HepG2 (cell line): ENCODE results near the gene RAPSN. TPM values are rescaled to one million over a fixed set of nuclear protein-coding genes. Genes with fewer than 3 reads are reported as not detected.

Source experiments
- BHLHE40 ChIP-seq: IDR thresholded peaks from 2 replicates; pipeline ENCODE4 v1.6.1; 2011; ENCODE audit warnings: low read length, improper control_type of control experiment
- DNMT3B ChIP-seq: conservative IDR thresholded peaks from 2 replicates; pipeline ENCODE4 v1.6.1; 2016; ENCODE audit warnings: missing biosample characterization, control low read depth
- GABPB1 ChIP-seq: IDR thresholded peaks from 2 replicates; pipeline ENCODE4 v1.6.1; 2016; ENCODE audit warnings: mild to moderate bottlenecking, missing genetic modification reagents, moderate library complexity, missing compliant biosample characterization
- GZF1 ChIP-seq: sonication (generic); formaldehyde crosslinking; IDR thresholded peaks from 2 replicates; pipeline ENCODE4 v1.5.1; 2020; ENCODE audit warnings: mild to moderate bottlenecking, missing genetic modification reagents
- HHEX ChIP-seq: IDR thresholded peaks from 2 replicates; pipeline ENCODE4 v1.6.1; 2016; ENCODE audit warnings: control low read depth
- HNF4G ChIP-seq, 2 experiments: sonication (generic) in 1 of 2; formaldehyde crosslinking in 1 of 2; IDR thresholded peaks; 2 replicates each; pipeline versions ENCODE4 v1.4.0 to v1.6.1; 2011 to 2020; ENCODE audit warnings: borderline replicate concordance in 2 of 2, low read depth in 2 of 2, mild to moderate bottlenecking in 2 of 2, low read length in 1 of 2, missing genetic modification reagents in 1 of 2, moderate library complexity in 1 of 2
- MTA3 ChIP-seq: sonication (generic); formaldehyde crosslinking; IDR thresholded peaks from 2 replicates; pipeline ENCODE4 v1.4.0; 2020; ENCODE audit warnings: missing genetic modification reagents
- NCOA1 ChIP-seq: sonication (generic); formaldehyde crosslinking; IDR thresholded peaks from 2 replicates; pipeline ENCODE4 v1.9.0; 2021; ENCODE audit warnings: missing genetic modification reagents
- NFE2 ChIP-seq: sonication (generic); formaldehyde crosslinking; IDR thresholded peaks from 2 replicates; pipeline ENCODE4 v1.4.0; 2020; ENCODE audit warnings: missing genetic modification reagents
- PCBP1 ChIP-seq: fragments of 200-400 bp; formaldehyde crosslinking; IDR thresholded peaks from 2 replicates; pipeline ENCODE4 v1.6.1; 2017; ENCODE audit warnings: mild to moderate bottlenecking, low read depth, low read length, borderline replicate concordance
- PHF8 ChIP-seq: sonication (generic); formaldehyde crosslinking; IDR thresholded peaks from 2 replicates; pipeline ENCODE4 v1.5.0; 2020; ENCODE audit warnings: missing genetic modification reagents
- RFX3 ChIP-seq: IDR thresholded peaks from 2 replicates; pipeline ENCODE4 v1.6.1; 2016; ENCODE audit warnings: missing biosample characterization, missing genetic modification reagents
- SALL1 ChIP-seq: sonication (generic); formaldehyde crosslinking; IDR thresholded peaks from 2 replicates; pipeline ENCODE4 v1.8.0; 2022; ENCODE audit warnings: mild to moderate bottlenecking, missing genetic modification reagents
- ZNF607 ChIP-seq: sonication (generic); formaldehyde crosslinking; IDR thresholded peaks from 2 replicates; pipeline ENCODE4 v1.5.1; 2020; ENCODE audit warnings: missing genetic modification reagents, mild to moderate bottlenecking, borderline replicate concordance
- polyA plus RNA-seq, 8 experiments: library from polyadenylated mRNA; depleted of rRNA in 3 of 8; stranded (reverse) in 7 of 8; unstranded in 1 of 8; fragments of >200 nt; fragmentation: Illumina TruSeq in 4 of 8; extraction: Trizol in 4 of 8; gene quantifications; 2 replicates each; pipeline versions ENCODE4 v1.2.1 to v1.2.3, GENCODE V29; 2011 to 2016; ENCODE audit warnings: low read depth in 4 of 8, missing spikeins in 1 of 8, mixed read lengths in 1 of 8; ENCODE audit not compliant: insufficient read depth in 1 of 8
- total RNA-seq, 5 experiments: library from RNA; depleted of rRNA; stranded (reverse); fragments of >200 nt; fragmentation: Illumina TruSeq; extraction: Trizol; gene quantifications; 2 replicates each; pipeline ENCODE4 v1.2.3, GENCODE V29; 2016; ENCODE audit warnings: low read depth in 1 of 5
- TF ChIP-seq, protein P1 (sequence below): sonication (generic); formaldehyde crosslinking; IDR thresholded peaks from 2 replicates; pipeline ENCODE4 v1.4.0; 2020; ENCODE audit warnings: mild to moderate bottlenecking, missing genetic modification reagents
- TF ChIP-seq, protein P2 (sequence below): sonication (generic); formaldehyde crosslinking; IDR thresholded peaks from 2 replicates; pipeline ENCODE4 v1.4.0; 2020; ENCODE audit warnings: mild to moderate bottlenecking, missing genetic modification reagents
- TF ChIP-seq, protein P3 (sequence below): sonication (generic); formaldehyde crosslinking; IDR thresholded peaks from 2 replicates; pipeline ENCODE4 v1.5.0; 2020; ENCODE audit warnings: mild to moderate bottlenecking, missing genetic modification reagents
- TF ChIP-seq, protein P4 (sequence below): sonication (generic); formaldehyde crosslinking; IDR thresholded peaks from 2 replicates; pipeline ENCODE4 v1.5.1; 2020; ENCODE audit warnings: mild to moderate bottlenecking, missing genetic modification reagents, moderate library complexity

RAPSN gene
- total and polyA plus RNA-seq, 2 of the 13 experiments (the other 11 are each of a cell fraction or from before 2014, with no cell fraction given): 0.15 to 1.2 TPM

DNA sequence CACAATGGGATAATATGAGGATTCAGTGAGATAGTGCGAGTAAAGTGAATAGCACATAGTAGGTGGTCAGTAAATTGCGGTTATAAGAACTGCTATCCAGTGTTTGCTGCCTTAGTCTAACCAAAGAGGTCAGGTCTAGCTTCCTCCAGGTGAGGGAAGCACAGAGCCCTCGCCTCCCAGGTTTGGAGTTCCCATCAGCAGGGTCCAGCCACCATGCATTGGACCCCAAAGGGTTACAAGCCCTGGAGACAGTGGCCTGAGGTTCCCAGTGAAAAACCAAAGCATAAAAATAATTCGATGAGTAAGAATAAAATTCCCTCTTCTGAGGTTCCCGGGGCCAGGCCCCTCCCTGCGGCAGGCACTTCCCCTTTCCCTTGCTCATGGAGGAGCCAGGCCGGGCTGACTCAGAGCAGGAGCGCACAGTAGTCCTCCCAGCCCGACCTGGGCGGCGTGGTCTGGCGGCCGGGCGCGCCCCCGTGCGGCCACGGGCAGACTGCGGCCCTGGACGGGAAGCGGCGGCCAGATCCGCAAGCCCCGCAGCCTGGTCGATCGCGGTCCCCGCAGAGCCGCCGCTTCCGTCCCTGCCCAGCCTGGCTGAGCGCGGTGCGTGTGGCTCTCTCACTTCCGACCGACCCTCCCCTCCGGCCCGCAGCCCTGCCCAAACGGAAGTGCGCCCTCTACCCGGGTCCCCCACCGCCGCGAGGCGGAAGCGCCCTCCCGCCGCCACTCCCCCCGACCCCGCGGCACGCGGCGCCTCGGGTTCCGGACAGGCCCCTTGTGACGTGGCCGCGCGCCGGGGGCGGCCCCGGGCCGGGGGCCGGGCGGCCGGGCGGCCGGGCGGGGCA is 41.0 kb downstream of the RAPSN start, which contains the start of gene SLC39A13 (continued):
- TF ChIP-seq, protein P1, sequence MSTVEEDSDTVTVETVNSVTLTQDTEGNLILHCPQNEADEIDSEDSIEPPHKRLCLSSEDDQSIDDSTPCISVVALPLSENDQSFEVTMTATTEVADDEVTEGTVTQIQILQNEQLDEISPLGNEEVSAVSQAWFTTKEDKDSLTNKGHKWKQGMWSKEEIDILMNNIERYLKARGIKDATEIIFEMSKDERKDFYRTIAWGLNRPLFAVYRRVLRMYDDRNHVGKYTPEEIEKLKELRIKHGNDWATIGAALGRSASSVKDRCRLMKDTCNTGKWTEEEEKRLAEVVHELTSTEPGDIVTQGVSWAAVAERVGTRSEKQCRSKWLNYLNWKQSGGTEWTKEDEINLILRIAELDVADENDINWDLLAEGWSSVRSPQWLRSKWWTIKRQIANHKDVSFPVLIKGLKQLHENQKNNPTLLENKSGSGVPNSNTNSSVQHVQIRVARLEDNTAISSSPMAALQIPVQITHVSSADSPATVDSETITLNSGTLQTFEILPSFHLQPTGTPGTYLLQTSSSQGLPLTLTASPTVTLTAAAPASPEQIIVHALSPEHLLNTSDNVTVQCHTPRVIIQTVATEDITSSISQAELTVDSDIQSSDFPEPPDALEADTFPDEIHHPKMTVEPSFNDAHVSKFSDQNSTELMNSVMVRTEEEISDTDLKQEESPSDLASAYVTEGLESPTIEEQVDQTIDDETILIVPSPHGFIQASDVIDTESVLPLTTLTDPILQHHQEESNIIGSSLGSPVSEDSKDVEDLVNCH: 0 out of 2 replicates have a peak, but pooled peaks have one; percentile 29
- TF ChIP-seq BHLHE40 (no peak; the same call in 1 of the 2 replicates), PCBP1 (no peak), HNF4G (IDR thresholded peaks at IDR 0.05; ENCODE audit: borderline replicate concordance, low read depth, low read length) (no peak), HNF4G (CRISPR knock-in tag; IDR thresholded peaks at IDR 0.05; ENCODE audit: borderline replicate concordance, low read depth) (peak; percentile 19; the same call in 1 of the 2 replicates), NFE2 (no peak), DNMT3B (CRISPR knock-in tag) (0 out of 2 replicates have a peak, but pooled peaks have one; percentile 13), GZF1 (CRISPR knock-in tag) (no peak), MTA3 (CRISPR knock-in tag) (no peak), GABPB1 (CRISPR knock-in tag) (peak; percentile 94), ZNF607 (CRISPR knock-in tag) (peak; percentile 76; the same call in 1 of the 2 replicates), PHF8 (CRISPR knock-in tag) (peak; percentile 47; the same call in 1 of the 2 replicates), NCOA1 (CRISPR knock-in tag) (peak; percentile 47; the same call in 1 of the 2 replicates), RFX3 (CRISPR knock-in tag) (no peak), HHEX (CRISPR knock-in tag) (no peak), SALL1 (CRISPR knock-in tag) (peak; percentile 91)
- TF ChIP-seq, protein P2, sequence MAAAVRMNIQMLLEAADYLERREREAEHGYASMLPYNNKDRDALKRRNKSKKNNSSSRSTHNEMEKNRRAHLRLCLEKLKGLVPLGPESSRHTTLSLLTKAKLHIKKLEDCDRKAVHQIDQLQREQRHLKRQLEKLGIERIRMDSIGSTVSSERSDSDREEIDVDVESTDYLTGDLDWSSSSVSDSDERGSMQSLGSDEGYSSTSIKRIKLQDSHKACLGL (CRISPR knock-in tag): no peak
- TF ChIP-seq, protein P3, sequence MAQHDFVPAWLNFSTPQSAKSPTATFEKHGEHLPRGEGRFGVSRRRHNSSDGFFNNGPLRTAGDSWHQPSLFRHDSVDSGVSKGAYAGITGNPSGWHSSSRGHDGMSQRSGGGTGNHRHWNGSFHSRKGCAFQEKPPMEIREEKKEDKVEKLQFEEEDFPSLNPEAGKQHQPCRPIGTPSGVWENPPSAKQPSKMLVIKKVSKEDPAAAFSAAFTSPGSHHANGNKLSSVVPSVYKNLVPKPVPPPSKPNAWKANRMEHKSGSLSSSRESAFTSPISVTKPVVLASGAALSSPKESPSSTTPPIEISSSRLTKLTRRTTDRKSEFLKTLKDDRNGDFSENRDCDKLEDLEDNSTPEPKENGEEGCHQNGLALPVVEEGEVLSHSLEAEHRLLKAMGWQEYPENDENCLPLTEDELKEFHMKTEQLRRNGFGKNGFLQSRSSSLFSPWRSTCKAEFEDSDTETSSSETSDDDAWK (CRISPR knock-in tag): no peak
- TF ChIP-seq, protein P4, sequence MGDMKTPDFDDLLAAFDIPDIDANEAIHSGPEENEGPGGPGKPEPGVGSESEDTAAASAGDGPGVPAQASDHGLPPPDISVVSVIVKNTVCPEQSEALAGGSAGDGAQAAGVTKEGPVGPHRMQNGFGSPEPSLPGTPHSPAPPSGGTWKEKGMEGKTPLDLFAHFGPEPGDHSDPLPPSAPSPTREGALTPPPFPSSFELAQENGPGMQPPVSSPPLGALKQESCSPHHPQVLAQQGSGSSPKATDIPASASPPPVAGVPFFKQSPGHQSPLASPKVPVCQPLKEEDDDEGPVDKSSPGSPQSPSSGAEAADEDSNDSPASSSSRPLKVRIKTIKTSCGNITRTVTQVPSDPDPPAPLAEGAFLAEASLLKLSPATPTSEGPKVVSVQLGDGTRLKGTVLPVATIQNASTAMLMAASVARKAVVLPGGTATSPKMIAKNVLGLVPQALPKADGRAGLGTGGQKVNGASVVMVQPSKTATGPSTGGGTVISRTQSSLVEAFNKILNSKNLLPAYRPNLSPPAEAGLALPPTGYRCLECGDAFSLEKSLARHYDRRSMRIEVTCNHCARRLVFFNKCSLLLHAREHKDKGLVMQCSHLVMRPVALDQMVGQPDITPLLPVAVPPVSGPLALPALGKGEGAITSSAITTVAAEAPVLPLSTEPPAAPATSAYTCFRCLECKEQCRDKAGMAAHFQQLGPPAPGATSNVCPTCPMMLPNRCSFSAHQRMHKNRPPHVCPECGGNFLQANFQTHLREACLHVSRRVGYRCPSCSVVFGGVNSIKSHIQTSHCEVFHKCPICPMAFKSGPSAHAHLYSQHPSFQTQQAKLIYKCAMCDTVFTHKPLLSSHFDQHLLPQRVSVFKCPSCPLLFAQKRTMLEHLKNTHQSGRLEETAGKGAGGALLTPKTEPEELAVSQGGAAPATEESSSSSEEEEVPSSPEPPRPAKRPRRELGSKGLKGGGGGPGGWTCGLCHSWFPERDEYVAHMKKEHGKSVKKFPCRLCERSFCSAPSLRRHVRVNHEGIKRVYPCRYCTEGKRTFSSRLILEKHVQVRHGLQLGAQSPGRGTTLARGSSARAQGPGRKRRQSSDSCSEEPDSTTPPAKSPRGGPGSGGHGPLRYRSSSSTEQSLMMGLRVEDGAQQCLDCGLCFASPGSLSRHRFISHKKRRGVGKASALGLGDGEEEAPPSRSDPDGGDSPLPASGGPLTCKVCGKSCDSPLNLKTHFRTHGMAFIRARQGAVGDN (CRISPR knock-in tag): peak; percentile 90
